HepG2 (cell line): ENCODE measurements around the gene CELSR2. TPM values are rescaled to one million over a fixed set of nuclear protein-coding genes. Genes with fewer than 3 reads are reported as not detected.

Experiments
- ARNT ChIP-seq: fragments of 450-650 bp; IDR thresholded peaks from 2 replicates; pipeline ENCODE4 v1.6.1; 2017
- CBX5 ChIP-seq: sonication (generic); formaldehyde crosslinking; IDR thresholded peaks from 2 replicates; pipeline ENCODE4 v1.4.0; 2020; ENCODE audit warnings: missing genetic modification reagents, borderline replicate concordance
- DNMT1 ChIP-seq: sonication (generic); formaldehyde crosslinking; IDR thresholded peaks from 2 replicates; pipeline ENCODE4 v1.5.1; 2020; ENCODE audit warnings: mild to moderate bottlenecking, missing genetic modification reagents
- HNRNPK ChIP-seq: fragments of 200-400 bp; formaldehyde crosslinking; IDR thresholded peaks from 2 replicates; pipeline ENCODE4 v1.6.1; 2018; ENCODE audit warnings: low read length, low read depth, moderate library complexity, mild to moderate bottlenecking; ENCODE audit not compliant: poor library complexity, severe bottlenecking
- IKZF5 ChIP-seq: IDR thresholded peaks from 2 replicates; pipeline ENCODE4 v1.6.1; 2018; ENCODE audit warnings: missing genetic modification reagents, mild to moderate bottlenecking, missing compliant biosample characterization
- IRF1 ChIP-seq: sonication (generic); formaldehyde crosslinking; IDR thresholded peaks from 2 replicates; pipeline ENCODE4 v1.4.0; 2020; ENCODE audit warnings: low read depth, mild to moderate bottlenecking, missing genetic modification reagents
- JUNB ChIP-seq: sonication (generic); formaldehyde crosslinking; IDR thresholded peaks from 2 replicates; pipeline ENCODE4 v1.8.0; 2022; ENCODE audit warnings: missing genetic modification reagents, mild to moderate bottlenecking, borderline replicate concordance
- MAFG ChIP-seq: sonication (generic); formaldehyde crosslinking; IDR thresholded peaks from 2 replicates; pipeline ENCODE4 v1.5.1; 2020; ENCODE audit warnings: mild to moderate bottlenecking, missing genetic modification reagents
- POLR2AphosphoS2 ChIP-seq: IDR thresholded peaks from 2 replicates; pipeline ENCODE4 v1.6.1; 2011; ENCODE audit warnings: low read depth, low read length, improper control_type of control experiment
- REPIN1 ChIP-seq: sonication (generic); formaldehyde crosslinking; IDR thresholded peaks from 2 replicates; pipeline ENCODE4 v1.8.0; 2022; ENCODE audit warnings: missing genetic modification reagents, low read depth, mild to moderate bottlenecking, borderline replicate concordance
- REXO4 ChIP-seq: sonication (generic); formaldehyde crosslinking; IDR thresholded peaks from 2 replicates; pipeline ENCODE4 v1.8.0; 2022; ENCODE audit warnings: missing genetic modification reagents, mild to moderate bottlenecking, borderline replicate concordance
- SIX4 ChIP-seq: sonication (generic); formaldehyde crosslinking; IDR thresholded peaks from 2 replicates; pipeline ENCODE4 v1.4.0; 2020; ENCODE audit warnings: missing genetic modification reagents
- THAP9 ChIP-seq: sonication (generic); formaldehyde crosslinking; IDR thresholded peaks from 2 replicates; pipeline ENCODE4; 2020; ENCODE audit warnings: missing genetic modification reagents, mild to moderate bottlenecking, borderline replicate concordance
- ZBTB37 ChIP-seq: sonication (generic); formaldehyde crosslinking; IDR thresholded peaks from 2 replicates; pipeline ENCODE4 v1.4.0; 2020; ENCODE audit warnings: mild to moderate bottlenecking, missing genetic modification reagents
- ZNF10 ChIP-seq: sonication (generic); formaldehyde crosslinking; IDR thresholded peaks from 2 replicates; pipeline ENCODE4 v1.4.0; 2020; ENCODE audit warnings: mild to moderate bottlenecking, low read depth, missing genetic modification reagents, borderline replicate concordance
- ZNF143 ChIP-seq: sonication (generic); formaldehyde crosslinking; IDR thresholded peaks from 2 replicates; pipeline ENCODE4 v1.4.0; 2020; ENCODE audit warnings: missing genetic modification reagents
- ZNF275 ChIP-seq: sonication (generic); formaldehyde crosslinking; IDR thresholded peaks from 2 replicates; pipeline ENCODE4 v1.8.0; 2022; ENCODE audit warnings: missing genetic modification reagents, mild to moderate bottlenecking, inconsistent platforms, borderline replicate concordance
- ZNF292 ChIP-seq: sonication (generic); formaldehyde crosslinking; IDR thresholded peaks from 2 replicates; pipeline ENCODE4 v1.8.1; 2022; ENCODE audit warnings: mild to moderate bottlenecking, low read depth, missing genetic modification reagents, borderline replicate concordance
- ZNF329 ChIP-seq: sonication (generic); formaldehyde crosslinking; IDR thresholded peaks from 2 replicates; pipeline ENCODE4 v1.9.0; 2021; ENCODE audit warnings: low read depth, mild to moderate bottlenecking, missing genetic modification reagents
- ZNF567 ChIP-seq: sonication (generic); formaldehyde crosslinking; IDR thresholded peaks from 2 replicates; pipeline ENCODE4 v1.8.1; 2023; ENCODE audit warnings: mild to moderate bottlenecking, missing genetic modification reagents, borderline replicate concordance
- ZNF572 ChIP-seq: sonication (generic); formaldehyde crosslinking; IDR thresholded peaks from 2 replicates; pipeline ENCODE4 v1.5.1; 2020; ENCODE audit warnings: mild to moderate bottlenecking, missing genetic modification reagents
- ZNF607 ChIP-seq: sonication (generic); formaldehyde crosslinking; IDR thresholded peaks from 2 replicates; pipeline ENCODE4 v1.5.1; 2020; ENCODE audit warnings: missing genetic modification reagents, mild to moderate bottlenecking, borderline replicate concordance
- ZNF841 ChIP-seq: sonication (generic); formaldehyde crosslinking; IDR thresholded peaks from 2 replicates; pipeline ENCODE4 v1.8.1; 2023; ENCODE audit warnings: missing genetic modification reagents, borderline replicate concordance
- polyA plus RNA-seq, 8 experiments: library from polyadenylated mRNA; depleted of rRNA in 3 of 8; stranded (reverse) in 7 of 8; unstranded in 1 of 8; fragments of >200 nt; fragmentation: Illumina TruSeq in 4 of 8; extraction: Trizol in 4 of 8; gene quantifications; 2 replicates each; pipeline versions ENCODE4 v1.2.1 to v1.2.3, GENCODE V29; 2011 to 2016; ENCODE audit warnings: low read depth in 4 of 8, missing spikeins in 1 of 8, mixed read lengths in 1 of 8; ENCODE audit not compliant: insufficient read depth in 1 of 8
- total RNA-seq, 5 experiments: library from RNA; depleted of rRNA; stranded (reverse); fragments of >200 nt; fragmentation: Illumina TruSeq; extraction: Trizol; gene quantifications; 2 replicates each; pipeline ENCODE4 v1.2.3, GENCODE V29; 2016; ENCODE audit warnings: low read depth in 1 of 5

Gene CELSR2
- total and polyA plus RNA-seq, 2 of the 13 experiments (the other 11 are each of a cell fraction or from before 2014, with no cell fraction given), result 4.0 to 6.6 TPM

GRCh38 chr1:109213345-109213823, 36.0 kb upstream of the CELSR2 start (continued):
- TF ChIP-seq ZNF329 (CRISPR knock-in tag) (0 out of 2 replicates have a peak, but pooled peaks have one; percentile 5), ARNT (no peak), ZNF841 (CRISPR knock-in tag) (no peak), MAFG (no peak), ZNF567 (no peak), SIX4 (no peak), DNMT1 (CRISPR knock-in tag) (no peak), HNRNPK (no peak), CBX5 (CRISPR knock-in tag) (no peak), JUNB (CRISPR knock-in tag) (no peak), POLR2AphosphoS2 (no peak), REXO4 (no peak), IKZF5 (CRISPR knock-in tag) (0 out of 2 replicates have a peak, but pooled peaks have one; percentile 17), ZBTB37 (CRISPR knock-in tag) (no peak), ZNF143 (CRISPR knock-in tag) (no peak), REPIN1 (CRISPR knock-in tag) (no peak), ZNF10 (CRISPR knock-in tag) (no peak), ZNF607 (CRISPR knock-in tag) (no peak), ZNF275 (no peak), ZNF572 (CRISPR knock-in tag) (no peak), THAP9 (CRISPR knock-in tag) (peak; percentile 86; the same call in 1 of the 2 replicates), IRF1 (no peak), ZNF292 (CRISPR knock-in tag) (no peak)
